ENCODE data around the gene SLC25A21.
A peak's percentile ranks its signal among the peaks of the same experiment; 100 is the strongest.

The SLC25A21 gene

DNA sequence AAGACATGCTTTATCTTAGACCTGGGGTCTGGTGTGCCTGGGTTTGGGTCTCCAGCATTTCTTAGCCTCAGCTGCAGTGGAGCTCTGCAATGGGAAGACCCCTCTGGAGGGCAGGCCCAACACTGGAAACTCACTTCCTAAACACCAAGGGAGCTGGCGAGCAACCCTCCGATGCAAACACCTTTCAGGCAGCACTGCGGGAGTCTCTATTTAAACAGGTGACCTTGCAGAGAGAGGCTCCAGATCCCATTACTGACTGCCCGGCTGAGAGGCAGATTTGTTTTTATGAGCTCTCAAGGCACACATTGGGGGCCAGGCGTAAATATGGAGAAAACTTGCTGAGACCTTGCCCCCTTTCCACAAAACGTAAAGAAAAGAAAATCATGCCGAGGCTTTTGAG, 315.3 kb downstream of the SLC25A21 start:
- no peak for FAIRE-seq

DNA sequence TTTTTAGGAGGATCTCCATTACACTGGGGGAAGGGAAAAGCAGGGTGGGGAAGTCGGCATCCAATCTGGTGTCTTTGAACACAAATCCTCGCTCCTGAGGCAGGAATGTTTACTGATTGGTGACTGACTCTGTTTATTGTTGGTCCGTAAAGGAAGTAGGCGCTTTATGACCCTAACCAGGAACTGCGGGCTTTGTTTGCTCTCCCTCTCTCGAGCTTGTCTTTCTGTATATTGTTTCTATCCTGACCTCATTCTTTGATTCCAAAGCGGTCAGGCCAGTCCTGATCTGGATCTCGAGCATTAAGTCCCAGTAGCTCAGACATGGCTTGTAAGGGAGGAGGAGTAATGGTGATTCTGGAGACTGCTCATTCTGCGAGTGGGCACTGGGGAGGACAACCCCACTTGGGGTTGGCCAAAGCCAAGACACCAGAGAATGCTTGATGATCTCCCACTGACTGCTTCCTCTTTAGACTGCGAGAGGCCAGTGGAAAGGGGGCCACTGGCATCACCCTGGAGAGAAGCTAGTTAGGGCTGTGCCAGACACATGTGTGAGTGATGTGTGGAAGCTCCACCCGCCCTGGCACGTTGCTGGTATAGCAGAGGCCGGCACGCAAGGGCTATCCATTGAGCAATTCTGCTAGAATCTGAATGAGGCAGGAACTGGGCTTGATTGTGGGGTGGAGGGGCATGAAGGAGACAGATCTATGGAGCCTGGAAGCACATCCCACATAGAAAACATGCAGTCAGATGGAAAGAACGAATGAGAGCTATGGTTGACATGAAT, 316.1 kb downstream of the SLC25A21 start:
- FAIRE-seq, result no peak

- no peak for FAIRE-seq
Measured at GRCh38 chr14:36855396-36855795, 317.0 kb downstream of the SLC25A21 start.

GRCh38 chr14:36852981-36853691, 319.3 kb downstream of the SLC25A21 start:
- peak; percentile 70 for FAIRE-seq

DNA sequence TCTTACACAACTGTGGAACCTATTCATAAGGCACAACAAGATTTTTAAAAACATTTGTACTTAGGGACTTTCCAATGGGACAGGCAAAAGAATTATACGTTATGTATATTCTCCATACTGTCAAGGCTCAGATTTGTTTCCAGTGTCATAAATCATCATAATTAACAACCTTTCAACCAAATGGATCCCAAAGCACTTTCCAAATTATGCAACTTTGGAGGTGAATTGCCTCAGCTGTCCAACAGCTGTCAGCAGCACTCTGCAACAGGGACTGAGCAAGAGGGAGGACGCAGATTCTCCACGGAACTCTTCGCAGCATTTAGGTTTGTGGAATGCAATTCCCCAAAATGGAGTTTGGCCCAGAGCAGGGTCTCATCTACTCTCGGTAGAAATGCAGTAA, 324.2 kb downstream of the SLC25A21 start:
- FAIRE-seq, result no peak

DNA sequence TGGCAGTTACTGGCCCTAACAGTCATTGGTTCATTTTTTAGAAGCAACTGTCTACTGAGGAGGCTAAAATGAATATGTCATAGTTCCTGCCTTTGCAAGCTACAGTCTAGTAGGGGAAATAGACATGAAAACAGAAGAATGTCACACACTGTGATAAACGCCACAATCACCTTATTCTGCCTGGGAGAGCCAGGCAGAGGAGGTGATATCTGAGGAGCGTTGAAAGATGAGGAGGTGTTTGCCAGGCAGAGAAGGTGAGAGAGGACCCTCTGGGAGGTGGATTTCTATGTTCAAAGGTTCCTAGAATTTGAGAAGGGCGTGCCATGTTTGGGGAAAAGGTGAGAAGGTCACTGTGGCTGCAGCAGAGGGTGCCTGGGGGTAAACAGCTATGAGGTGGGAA, 325.0 kb downstream of the SLC25A21 start:
- FAIRE-seq, result no peak

DNA sequence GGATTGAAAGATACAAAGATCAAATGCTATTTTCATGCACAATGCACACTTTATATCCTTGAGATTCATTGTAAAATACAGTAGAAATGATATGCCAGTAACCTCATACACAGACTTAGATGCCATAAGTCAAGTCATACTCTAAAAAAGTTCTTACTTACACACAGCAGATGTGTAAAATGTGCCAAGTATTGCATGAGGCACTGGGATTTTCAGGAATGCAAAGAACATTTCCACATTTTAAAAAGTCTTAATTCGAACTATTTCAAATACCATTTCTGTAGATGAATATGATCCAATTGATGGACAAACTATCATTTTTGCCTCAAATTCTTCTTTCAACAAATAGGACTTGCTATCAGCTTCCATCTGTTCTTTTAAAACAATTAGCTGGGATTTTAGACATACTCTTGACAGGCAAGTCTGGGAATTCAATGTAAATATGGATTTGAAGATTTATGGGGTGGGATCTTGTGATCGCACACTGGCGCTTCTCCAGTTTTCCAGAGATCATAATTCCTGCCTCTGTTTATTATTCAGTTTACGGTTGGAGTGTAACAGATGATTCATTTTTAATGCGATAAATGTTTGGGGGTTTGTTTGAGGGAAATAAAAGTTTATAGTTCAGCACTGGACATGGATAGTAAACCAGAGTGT, 326.9 kb downstream of the SLC25A21 start:
- peak; percentile 66 for FAIRE-seq

DNA sequence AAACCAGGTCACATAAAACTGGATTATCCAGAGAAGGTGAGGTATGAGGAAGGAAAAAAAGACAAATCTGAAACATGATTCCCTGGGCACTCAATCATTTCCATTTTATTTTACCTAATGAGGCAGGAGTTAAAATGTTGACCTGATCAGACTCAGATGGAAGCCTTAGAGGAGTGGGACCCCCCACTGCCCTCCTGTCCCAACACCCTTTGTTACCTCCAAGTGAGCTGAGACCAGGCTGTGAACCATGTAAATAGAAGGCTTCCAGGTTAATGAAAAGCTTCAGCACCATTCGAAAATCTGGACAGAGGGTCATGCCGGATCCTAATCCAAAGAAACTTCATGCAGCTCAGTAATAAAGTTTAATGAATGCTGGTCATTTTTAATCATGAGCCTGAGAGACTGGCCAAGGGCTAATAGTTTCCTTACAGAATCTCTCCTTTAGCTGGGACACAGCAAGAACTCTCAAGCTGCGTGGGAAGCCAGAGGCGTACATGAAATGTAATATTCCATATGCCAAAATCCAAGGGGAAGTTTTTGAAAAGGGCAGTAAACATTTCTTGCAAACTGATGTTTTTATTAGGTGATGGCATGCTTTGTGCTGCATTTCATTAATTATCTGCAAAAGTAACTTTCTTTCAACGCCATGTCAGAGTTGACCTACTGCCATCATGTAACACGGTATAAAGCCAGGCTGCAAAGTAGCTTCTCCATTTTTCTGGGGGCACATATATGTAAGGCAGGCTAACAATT, 327.8 kb downstream of the SLC25A21 start:
- FAIRE-seq, result no peak

- no peak for FAIRE-seq
Measured at GRCh38 chr14:36843410-36843809, 329.0 kb downstream of the SLC25A21 start.

- no peak for FAIRE-seq
Measured at GRCh38 chr14:36835128-36835527, 337.3 kb downstream of the SLC25A21 start.

GRCh38 chr14:36834293-36834692, 338.1 kb downstream of the SLC25A21 start:
- FAIRE-seq, result no peak

DNA sequence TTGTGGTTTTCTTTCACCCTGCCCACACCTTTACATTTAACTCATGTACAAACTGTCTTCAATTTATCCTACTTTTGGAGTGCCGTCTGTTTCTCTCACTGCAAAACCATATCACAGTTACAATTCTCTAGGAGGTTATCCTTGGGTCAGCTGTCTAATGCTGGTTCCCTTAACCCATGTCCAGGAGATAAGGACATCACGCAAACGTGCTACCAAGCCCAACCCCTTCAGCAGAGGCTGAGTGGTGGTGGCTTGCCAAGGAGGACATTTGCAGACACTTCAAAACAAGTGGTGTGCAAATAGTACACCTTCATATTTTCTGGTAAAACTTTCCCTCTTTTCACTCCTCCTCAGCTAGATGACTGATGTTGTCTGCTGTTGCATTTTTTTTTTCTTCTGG, 342.9 kb downstream of the SLC25A21 start:
- FAIRE-seq, result no peak

- FAIRE-seq, result no peak
Measured at GRCh38 chr14:36827861-36828260, 344.5 kb downstream of the SLC25A21 start.

GRCh38 chr14:36826614-36827013, 345.8 kb downstream of the SLC25A21 start:
- no peak for FAIRE-seq

DNA sequence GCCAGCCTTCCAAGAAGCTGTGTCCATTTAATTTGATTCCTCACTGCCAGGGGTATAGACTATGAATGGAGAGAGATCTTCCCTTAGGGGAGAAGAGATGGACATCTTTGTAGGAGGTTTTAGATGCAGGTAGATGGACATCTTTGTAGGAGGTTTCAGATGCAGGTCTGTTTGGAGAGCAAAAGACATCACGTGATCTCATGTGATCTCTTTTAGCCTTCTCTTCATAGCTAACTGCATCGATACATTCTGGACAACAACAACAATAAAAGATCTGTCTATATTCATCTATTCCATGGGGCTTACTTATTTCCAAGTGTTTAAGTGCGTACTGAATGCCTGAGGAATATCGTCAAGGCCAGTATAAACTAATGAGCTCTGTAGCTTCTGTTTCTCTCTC, 347.6 kb downstream of the SLC25A21 start:
- FAIRE-seq, result no peak

DNA sequence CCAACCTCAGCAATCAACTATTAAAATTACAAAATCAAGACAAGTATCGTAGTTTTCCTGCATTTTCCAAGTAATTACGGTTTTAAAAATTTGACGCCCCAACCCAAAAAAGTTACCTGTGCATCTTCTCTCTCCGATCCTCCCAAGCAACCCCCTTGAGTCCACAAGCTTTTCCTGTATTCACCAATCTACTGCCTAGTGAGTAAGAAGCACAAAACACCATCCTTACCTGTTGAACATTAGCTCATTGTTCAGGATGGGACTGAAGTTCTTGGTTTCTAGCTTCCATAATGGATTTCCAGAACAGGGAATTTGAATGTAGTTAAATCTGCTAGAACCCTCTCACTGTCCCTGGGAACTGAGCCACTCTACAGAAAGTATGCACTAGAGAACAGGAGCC, 348.8 kb downstream of the SLC25A21 start:
- FAIRE-seq, result no peak

GRCh38 chr14:36822685-36823084, 349.7 kb downstream of the SLC25A21 start:
- no peak for FAIRE-seq

DNA sequence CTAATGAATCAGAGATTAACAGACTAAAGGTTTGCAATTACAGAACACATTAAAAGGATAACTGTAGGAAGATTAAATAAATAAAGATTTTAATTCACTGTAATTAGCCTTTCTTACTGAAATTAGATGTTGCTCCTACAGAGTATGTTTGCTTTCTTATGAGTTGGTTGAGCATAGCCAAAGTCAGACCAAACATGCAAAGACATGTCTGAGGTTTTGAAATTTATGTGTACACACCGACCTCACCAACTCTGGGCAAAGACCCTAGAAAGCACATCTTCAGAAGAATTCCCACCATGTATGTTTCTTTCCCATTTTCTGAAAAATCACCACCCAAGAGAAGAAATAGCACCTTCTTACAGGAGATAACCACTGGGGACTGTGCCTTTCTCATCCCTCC, 351.5 kb downstream of the SLC25A21 start:
- FAIRE-seq, result no peak

GRCh38 chr14:36820111-36820709, 352.2 kb downstream of the SLC25A21 start:
- no peak for FAIRE-seq

DNA sequence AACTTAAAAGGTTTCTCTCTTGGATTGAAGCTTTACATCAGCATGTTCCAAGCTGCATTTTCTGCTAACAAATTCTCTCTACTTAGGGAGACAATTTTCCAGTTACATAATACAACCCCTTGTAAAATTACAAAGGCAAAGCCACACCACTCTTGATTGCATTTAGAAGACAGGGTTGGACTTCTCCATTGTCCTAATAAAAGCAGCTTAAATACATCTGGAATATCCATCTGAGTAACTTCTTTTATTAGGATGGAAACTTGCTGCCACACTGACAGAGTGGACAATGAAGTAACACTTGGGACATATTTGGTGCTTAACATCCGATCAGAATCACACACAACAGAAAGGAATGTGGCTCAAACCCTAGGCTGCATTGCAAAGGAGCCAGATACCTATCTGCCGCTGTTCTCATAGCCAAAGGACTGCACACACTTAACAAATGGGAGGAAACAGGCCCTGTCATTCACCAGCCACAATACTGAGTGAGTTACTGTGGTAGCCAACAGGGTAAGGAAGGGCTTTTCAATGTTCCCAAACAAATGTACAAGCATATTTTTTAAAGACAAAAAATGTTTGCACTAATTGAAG, 353.5 kb downstream of the SLC25A21 start:
- FAIRE-seq, result no peak

GRCh38 chr14:36818246-36818645, 354.2 kb downstream of the SLC25A21 start:
- FAIRE-seq, result no peak
